ENCODE results near the gene IL15RA. TPM values are rescaled to one million over a fixed set of nuclear protein-coding genes. Genes with fewer than 3 reads are reported as not detected.

The IL15RA gene
- total RNA-seq, 4 donors from 2014 or later, result 9.0 to 18.6 (median 12.6) TPM

- Histone ChIP-seq H3K36me3 (no peaks in the 10 kb centered on the region), H3K4me3 (no peak overlapping the region), H3K27me3 (no peaks in the 10 kb centered on the region), H3K27ac (no peak overlapping the region), H3K9me3 (peaks cover 0 to 17% (median 2%) of the 10 kb centered on the region in 4 donors), H3K4me1 (no peaks in the 10 kb centered on the region)
- WGBS, 2 donors, result 52 to 62% methylated on average over 4 of the region's 4 CpGs
- TF ChIP-seq EP300 (IDR thresholded peaks at IDR 0.05) (no peak), POLR2A (IDR thresholded peaks at IDR 0.05) (no peak)
- TF ChIP-seq, protein P1, sequence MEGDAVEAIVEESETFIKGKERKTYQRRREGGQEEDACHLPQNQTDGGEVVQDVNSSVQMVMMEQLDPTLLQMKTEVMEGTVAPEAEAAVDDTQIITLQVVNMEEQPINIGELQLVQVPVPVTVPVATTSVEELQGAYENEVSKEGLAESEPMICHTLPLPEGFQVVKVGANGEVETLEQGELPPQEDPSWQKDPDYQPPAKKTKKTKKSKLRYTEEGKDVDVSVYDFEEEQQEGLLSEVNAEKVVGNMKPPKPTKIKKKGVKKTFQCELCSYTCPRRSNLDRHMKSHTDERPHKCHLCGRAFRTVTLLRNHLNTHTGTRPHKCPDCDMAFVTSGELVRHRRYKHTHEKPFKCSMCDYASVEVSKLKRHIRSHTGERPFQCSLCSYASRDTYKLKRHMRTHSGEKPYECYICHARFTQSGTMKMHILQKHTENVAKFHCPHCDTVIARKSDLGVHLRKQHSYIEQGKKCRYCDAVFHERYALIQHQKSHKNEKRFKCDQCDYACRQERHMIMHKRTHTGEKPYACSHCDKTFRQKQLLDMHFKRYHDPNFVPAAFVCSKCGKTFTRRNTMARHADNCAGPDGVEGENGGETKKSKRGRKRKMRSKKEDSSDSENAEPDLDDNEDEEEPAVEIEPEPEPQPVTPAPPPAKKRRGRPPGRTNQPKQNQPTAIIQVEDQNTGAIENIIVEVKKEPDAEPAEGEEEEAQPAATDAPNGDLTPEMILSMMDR (IDR thresholded peaks at IDR 0.05), result no peak
- DNase-seq (ENCODE audit: low spot score in 2 of 2), result no peak
These were observed 10.4 kb upstream of the IL15RA start for GRCh38 chr10:5987747-5988146.

DNA sequence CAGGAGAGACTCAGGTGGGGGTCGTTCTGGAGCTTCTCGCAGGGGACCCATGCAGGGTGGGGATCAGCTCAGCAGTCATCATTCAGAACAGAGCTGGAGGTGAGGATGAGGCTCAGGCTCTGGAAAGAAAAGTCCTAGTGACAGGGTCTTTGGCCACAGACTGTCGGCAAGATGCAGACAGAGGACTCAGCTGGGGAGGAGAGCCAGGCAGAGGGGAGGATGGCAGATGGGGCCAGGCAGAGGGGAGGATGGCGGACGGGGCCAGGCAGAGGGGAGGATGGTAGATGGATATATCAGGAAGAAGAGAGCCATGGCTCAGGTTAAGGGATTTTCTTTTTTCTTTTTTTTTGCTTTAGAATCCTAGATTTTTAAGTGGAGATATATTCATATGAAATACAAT lies 7.7 kb upstream of the IL15RA start:
- no peaks in the 10 kb centered on the region for H3K36me3 ChIP-seq
- no peak overlapping the region for H3K27ac ChIP-seq
- TF ChIP-seq POLR2A (IDR thresholded peaks at IDR 0.05), result no peak
- TF ChIP-seq EP300 (IDR thresholded peaks at IDR 0.05), result no peak
- H3K27me3 ChIP-seq, result no peaks in the 10 kb centered on the region
- no peaks in the 10 kb centered on the region for H3K9me3 ChIP-seq
- no peak overlapping the region for H3K4me3 ChIP-seq
- DNase-seq (ENCODE audit: low spot score in 2 of 2), result no peak
- WGBS, 2 donors, result 82 to 83% methylated on average over 5 of the region's 5 CpGs
- no peaks in the 10 kb centered on the region for H3K4me1 ChIP-seq

GRCh38 chr10:5983774-5984173 lies 6.4 kb upstream of the IL15RA start:
- H3K9me3 ChIP-seq, result no peaks in the 10 kb centered on the region
- no peak for DNase-seq (ENCODE audit: low spot score in 2 of 2)
- H3K4me3 ChIP-seq, result no peak overlapping the region
- no peak overlapping the region for H3K27ac ChIP-seq
- no peaks in the 10 kb centered on the region for H3K27me3 ChIP-seq
- no peaks in the 10 kb centered on the region for H3K4me1 ChIP-seq
- TF ChIP-seq POLR2A (IDR thresholded peaks at IDR 0.05) (no peak), EP300 (IDR thresholded peaks at IDR 0.05) (no peak)
- TF ChIP-seq, protein P1 (IDR thresholded peaks at IDR 0.05), result no peak
- WGBS, 2 donors, result 46 to 47% methylated on average over 9 of the region's 9 CpGs
- no peaks in the 10 kb centered on the region for H3K36me3 ChIP-seq

GRCh38 chr10:5981529-5981928 lies 4.2 kb upstream of the IL15RA start:
- Histone ChIP-seq H3K9me3 (no peaks in the 10 kb centered on the region), H3K4me3 (no peak overlapping the region), H3K4me1 (peaks cover 0 to 12% (median 0%) of the 10 kb centered on the region in 4 donors), H3K36me3 (no peaks in the 10 kb centered on the region), H3K27me3 (no peaks in the 10 kb centered on the region), H3K27ac (no peak overlapping the region)
- TF ChIP-seq, protein P1 (IDR thresholded peaks at IDR 0.05), result no peak
- TF ChIP-seq POLR2A (IDR thresholded peaks at IDR 0.05) (no peak), EP300 (IDR thresholded peaks at IDR 0.05) (no peak)
- no peak for DNase-seq (ENCODE audit: low spot score in 2 of 2)
- 84 to 90% methylated on average over 9 of the region's 9 CpGs for WGBS, 2 donors

DNA sequence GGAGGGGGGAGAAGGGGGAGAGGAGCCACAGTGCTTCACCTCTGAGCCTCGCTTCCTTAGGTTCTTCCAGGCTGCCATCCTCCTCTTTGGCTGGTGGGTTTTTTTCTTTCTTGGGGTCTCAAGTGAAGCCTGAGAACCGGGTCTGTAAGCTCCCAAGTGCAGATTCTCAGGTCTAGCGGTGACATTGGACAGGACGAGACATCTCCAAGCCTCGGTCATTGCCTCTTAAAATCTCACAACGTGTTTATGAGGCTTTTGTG lies 817 bp upstream of the IL15RA start:
- peaks cover 0 to 21% (median 8%) of the 10 kb centered on the region in 4 donors for H3K4me1 ChIP-seq
- no peak for TF ChIP-seq POLR2A (IDR thresholded peaks at IDR 0.05)
- WGBS, 2 donors, result 24% methylated on average over 6 of the region's 6 CpGs
- H3K27ac ChIP-seq, result peak overlapping the region in 2 of 4 donors; percentile 78 to 96
- DNase-seq (ENCODE audit: low spot score in 2 of 2), result no peak
- no peaks in the 10 kb centered on the region for H3K9me3 ChIP-seq
- peak overlapping the region; percentile 57 to 92 (median 87) for H3K4me3 ChIP-seq
- H3K36me3 ChIP-seq, result no peaks in the 10 kb centered on the region
- H3K27me3 ChIP-seq, result no peaks in the 10 kb centered on the region

GRCh38 chr10:5976512-5977470 lies 552 bp downstream of the IL15RA start:
- Histone ChIP-seq H3K4me3 (peak overlapping the region; percentile 57 to 92 (median 87)), H3K27me3 (no peaks in the 10 kb centered on the region), H3K4me1 (peaks cover 0 to 21% (median 9%) of the 10 kb centered on the region in 4 donors), H3K9me3 (no peaks in the 10 kb centered on the region), H3K36me3 (no peaks in the 10 kb centered on the region), H3K27ac (peak overlapping the region; percentile 52 to 96 (median 68))
- 2 to 3% methylated on average over 51 to 59 of the region's 82 CpGs for WGBS, 2 donors
- TF ChIP-seq POLR2A (IDR thresholded peaks at IDR 0.05), result no peak
- TF ChIP-seq, protein P1 (IDR thresholded peaks at IDR 0.05), result no peak
- no peak for DNase-seq (ENCODE audit: low spot score in 2 of 2)
